ENCODE data around the gene SCAMP5. TPM values are rescaled to one million over a fixed set of nuclear protein-coding genes. Genes with fewer than 3 reads are reported as not detected.
A peak's percentile ranks its signal among the peaks of the same experiment; 100 is the strongest.

Gene SCAMP5
- total and polyA plus RNA-seq, 2 of the 4 experiments (the other 2 are of a cell fraction) = 0.36 to 1.6 TPM

- Histone ChIP-seq H2BK120ac (ENCODE audit: low read depth, low read length) (no peak overlapping the region), H3K56ac (ENCODE audit: extremely low read depth, insufficient read depth, low read length) (no peak overlapping the region), H3K14ac (replicated peaks; ENCODE audit: low read depth, low read length) (no peak overlapping the region), H4K20me1 (ENCODE audit: insufficient read depth, low read length) (no peaks in the 10 kb centered on the region; the same call in 1 of the 2 replicates), H4K91ac (ENCODE audit: insufficient read depth, low read depth, low read length) (no peak overlapping the region), H2BK20ac (ENCODE audit: low read depth, low read length) (no peak overlapping the region), H2BK5ac (ENCODE audit: low read depth, low read length, poor library complexity, severe bottlenecking) (no peak overlapping the region), H3K9me1 (ENCODE audit: insufficient read depth, low read length) (no peaks in the 10 kb centered on the region), H4K5ac (ENCODE audit: low read depth, low read length) (no peak overlapping the region), H2AFZ (replicated peaks; ENCODE audit: low read length, poor library complexity) (peak overlapping the region; percentile 93), H3K4me1 (ENCODE audit: control insufficient read depth, insufficient read depth, low read length) (no peaks in the 10 kb centered on the region), H3K9ac (ENCODE audit: low read depth, low read length) (peak overlapping the region; percentile 57), H2AK5ac (ENCODE audit: low read depth, low read length) (no peak overlapping the region), H3K9me3 (ENCODE audit: control insufficient read depth, insufficient read depth, low read length) (peaks cover 4% of the 10 kb centered on the region; the same call in 1 of the 2 replicates), H3K4ac (ENCODE audit: low read depth, low read length) (no peak overlapping the region), H3K4me3 (ENCODE audit: insufficient read depth, low read depth, low read length) (peak overlapping the region; percentile 72), H3K23ac (ENCODE audit: low read depth, low read length) (no peak overlapping the region), H2AK9ac (replicated peaks; ENCODE audit: low read depth, low read length, poor library complexity) (no peak overlapping the region), H3K4me2 (ENCODE audit: low read depth, low read length) (peak overlapping the region; percentile 88), H2BK15ac (ENCODE audit: low read depth, low read length) (no peak overlapping the region), H3K27me3 (ENCODE audit: control insufficient read depth, insufficient read depth, low read length) (peaks cover 24% of the 10 kb centered on the region), H3K27ac (ENCODE audit: insufficient read depth, low read length) (no peak overlapping the region), H3K18ac (ENCODE audit: low read depth, low read length) (no peak overlapping the region), H3K79me1 (ENCODE audit: low read depth in 1 of 2, low read length in 2 of 2) (no peaks in the 10 kb centered on the region), H3K36me3 (ENCODE audit: control insufficient read depth, insufficient read depth, low read length) (no peaks in the 10 kb centered on the region), H4K8ac (ENCODE audit: low read depth in 2 of 2, low read length in 2 of 2) (0 out of 4 replicates have a peak overlapping the region, but pooled peaks of 1 of the 2 experiments have one; percentile 39)
- ChIA-PET CTCF (interaction anchor here (0.7 to 1.1 kb wide), 3 partner anchors 39 to 380 kb away, joined by 3 to 4 read pairs (median 3); partner anchors contain the start of genes C15orf39, CLK3 and RPP25), POLR2A (ENCODE audit: unreplicated experiment) (no interaction called here)
- dilution Hi-C loops (cut with HindIII; ENCODE audit: low sequenced_read_pairs, unreplicated experiment) (no loop called here), intact Hi-C loops (cut with micrococcal nuclease) (no loop called here), in situ Hi-C loops (cut with MboI; ENCODE audit: low sequenced_read_pairs) (no loop called here)
- DNase-seq = no peak
- BruUV-seq (replicated peaks) = no TSS peak
- ATAC-seq (ENCODE audit: low read depth) = peak; percentile 5; the same call in 1 of the 2 replicates
- 16% methylated on average over 3 of the region's 42 CpGs; no CpG with 5 or more reads in 1 of the 2 experiments for WGBS, 2 experiments (ENCODE audit: extremely low coverage in 2 of 2, insufficient read length in 1 of 2)
- TF ChIP-seq ELK1 (IDR thresholded peaks at IDR 0.05; ENCODE audit: borderline replicate concordance, low read depth, low read length) = no peak
- no peak for TF ChIP-seq MXI1 (IDR thresholded peaks at IDR 0.05; ENCODE audit: borderline replicate concordance, low read depth, low read length)
- TF ChIP-seq RAD21 (IDR thresholded peaks at IDR 0.05; ENCODE audit: low read length) = no peak
- TF ChIP-seq MAFK (IDR thresholded peaks at IDR 0.05; ENCODE audit: low read depth, low read length) = no peak
- no peak for TF ChIP-seq CHD1 (IDR thresholded peaks at IDR 0.05; ENCODE audit: low read depth, low read length)
- TF ChIP-seq RCOR1 (IDR thresholded peaks at IDR 0.05; ENCODE audit: insufficient replicate concordance, low read length) = no peak
- no peak for TF ChIP-seq USF2 (IDR thresholded peaks at IDR 0.05; ENCODE audit: low read depth, low read length)
- no peak for TF ChIP-seq FOS (IDR thresholded peaks at IDR 0.05; ENCODE audit: low read depth, low read length)
- TF ChIP-seq CEBPB (IDR thresholded peaks at IDR 0.05; ENCODE audit: low read depth, low read length) = no peak
- TF ChIP-seq RFX5 (IDR thresholded peaks at IDR 0.05; ENCODE audit: low read depth, low read length) = no peak
- TF ChIP-seq BHLHE40 (IDR thresholded peaks at IDR 0.05; ENCODE audit: low read depth, low read length) = no peak
- TF ChIP-seq SMC3 (IDR thresholded peaks at IDR 0.05; ENCODE audit: low read depth, low read length) = no peak
- no peak for TF ChIP-seq MAZ (IDR thresholded peaks at IDR 0.05; ENCODE audit: borderline replicate concordance, low read depth, low read length)
Measured at GRCh38 chr15:74995779-74996765, 709 bp downstream of the SCAMP5 start.
